ENCODE data around the gene BBX.
"Not testable (repeated sequence)": the region's sequence is repeated elsewhere in the genome, so short reads cannot be mapped to it uniquely, and the experiment has no call there.

Gene BBX

GRCh38 chr3:107560166-107560565, 37.4 kb downstream of the BBX start:
- no peak for TF ChIP-seq CTCF (IDR thresholded peaks at IDR 0.05; ENCODE audit: low read depth, low read length)
- DNase-seq (ENCODE audit: extremely low read depth, low read depth) = no peak

- no peak for TF ChIP-seq CTCF (IDR thresholded peaks at IDR 0.05; ENCODE audit: low read depth, low read length)
- no peak for DNase-seq (ENCODE audit: extremely low read depth, low read depth)
Observed at GRCh38 chr3:107561980-107562379, 39.2 kb downstream of the BBX start.

GRCh38 chr3:107562969-107563529, 40.3 kb downstream of the BBX start:
- TF ChIP-seq CTCF (IDR thresholded peaks at IDR 0.05; ENCODE audit: low read depth, low read length) = no peak
- DNase-seq (ENCODE audit: extremely low read depth, low read depth) = no peak

GRCh38 chr3:107565244-107565643, 42.5 kb downstream of the BBX start:
- not testable (repeated sequence) for DNase-seq (ENCODE audit: extremely low read depth, low read depth)

- DNase-seq (ENCODE audit: extremely low read depth, low read depth) = not testable (repeated sequence)
Observed at GRCh38 chr3:107571089-107571488, 48.3 kb downstream of the BBX start.

GRCh38 chr3:107571492-107571891, 48.7 kb downstream of the BBX start:
- not testable (repeated sequence) for DNase-seq (ENCODE audit: extremely low read depth, low read depth)

- peak; percentile 58 for TF ChIP-seq CTCF (IDR thresholded peaks at IDR 0.05; ENCODE audit: low read depth, low read length)
- no peak for DNase-seq (ENCODE audit: extremely low read depth, low read depth)
Observed at GRCh38 chr3:107574650-107575049, 51.9 kb downstream of the BBX start.

GRCh38 chr3:107578091-107578490, 55.3 kb downstream of the BBX start:
- DNase-seq (ENCODE audit: extremely low read depth, low read depth) = no peak
- no peak for TF ChIP-seq CTCF (IDR thresholded peaks at IDR 0.05; ENCODE audit: low read depth, low read length)

GRCh38 chr3:107578523-107578922, 55.8 kb downstream of the BBX start:
- no peak for DNase-seq (ENCODE audit: extremely low read depth, low read depth)
- TF ChIP-seq CTCF (IDR thresholded peaks at IDR 0.05; ENCODE audit: low read depth, low read length) = no peak
